Testis (tissue), 3 donors: ENCODE results near the gene CEP70. TPM values are rescaled to one million over a fixed set of nuclear protein-coding genes. Genes with fewer than 3 reads are reported as not detected.

Source experiments
- DNase-seq: peaks from one replicate; pipeline ENCODE4 v3.0.0-alpha.2; 2019
- H3K27ac ChIP-seq, 2 donors: fragments of 200-600 bp; sonication (generic); one replicate each; pipeline ENCODE4 v1.5.1; 2019
- H3K27me3 ChIP-seq: fragments of 200-600 bp; sonication (generic); one replicate; pipeline ENCODE4 v1.5.1; 2019
- H3K36me3 ChIP-seq: fragments of 200-600 bp; sonication (generic); one replicate; pipeline ENCODE4 v1.5.1; 2017; ENCODE audit warnings: low read depth; ENCODE audit errors: missing control alignments
- H3K4me1 ChIP-seq: fragments of 200-600 bp; sonication (generic); one replicate; pipeline ENCODE4 v1.5.1; 2019
- H3K4me3 ChIP-seq, 2 donors: fragments of 200-600 bp; sonication (generic); one replicate each; pipeline ENCODE4 v1.5.1; 2017 to 2019
- H3K9me3 ChIP-seq: fragments of 200-600 bp; sonication (generic); one replicate; pipeline ENCODE4 v1.5.1; 2017
- POLR2A ChIP-seq: fragments of 450-650 bp; IDR thresholded peaks from one replicate; pipeline ENCODE4 v1.6.1; 2017; ENCODE audit warnings: antibody characterized with exemption, mild to moderate bottlenecking, moderate library complexity
- WGBS, 2 donors: methylation state at CpG; one replicate each; pipeline ENCODE4 v1.1.5; 2018; 5-methylcytosine and 5-hydroxymethylcytosine counted together
- intact Hi-C: fragments of 100-400 bp; cut with DNase I; formaldehyde crosslinking; loops from one replicate; pipeline ENCODE4 v1.15.1; 2023; ENCODE audit warnings: low total_unique reads
- polyA plus RNA-seq: library from polyadenylated mRNA; stranded (reverse); fragments of 350-450 nt; fragmentation: Illumina TruSeq; extraction: RNeasy Lipid Tissue Mini Kit (QIAGEN cat#74804); gene quantifications from one replicate; pipeline ENCODE4 v1.2.3, GENCODE V29; 2014; ENCODE audit warnings: low read depth, low replicate concordance; ENCODE audit not compliant: insufficient read depth
- total RNA-seq, 2 donors: library from RNA; depleted of rRNA; stranded (reverse); fragments of >200 nt; gene quantifications; one replicate each; pipeline ENCODE4 v1.2.3, GENCODE V29; 2016
- TF ChIP-seq, protein P1 (sequence below), 3 experiments: fragments of 450-650 bp in 2 of 3; fragments of 200-600 bp in 1 of 3; sonication (generic) in 1 of 3; IDR thresholded peaks; one replicate each; pipeline ENCODE4 v1.5.1; 2016 to 2019; ENCODE audit warnings: antibody characterized with exemption in 3 of 3, mild to moderate bottlenecking in 2 of 3, moderate library complexity in 1 of 3

CEP70 gene
- total and polyA plus RNA-seq, 3 donors from 2014 or later: 37.4 to 66.6 (median 61.4) TPM

DNA sequence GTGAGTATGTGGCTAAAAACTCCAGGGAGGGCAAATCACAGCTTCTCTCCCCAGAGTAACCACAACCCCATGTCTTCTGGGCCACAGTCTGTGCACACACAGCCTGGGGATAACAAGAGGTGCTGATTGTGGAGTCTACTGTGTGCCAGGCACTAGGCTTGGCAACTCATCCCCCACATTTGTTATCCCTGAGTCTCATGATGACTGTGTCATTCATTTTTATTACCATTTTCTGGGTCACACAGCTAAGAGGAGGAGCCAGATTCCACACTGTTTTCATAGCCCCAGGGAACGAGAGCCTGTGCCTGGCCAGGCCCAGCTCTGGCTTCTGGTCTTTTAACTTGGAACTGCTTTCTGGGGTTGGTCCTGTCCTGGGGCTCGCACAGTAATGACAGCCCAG, 125.2 kb downstream of the CEP70 start:
- Histone ChIP-seq H3K4me3 (no peak overlapping the region), H3K4me1 (no peaks in the 10 kb centered on the region), H3K27me3 (no peaks in the 10 kb centered on the region), H3K36me3 (no peaks in the 10 kb centered on the region), H3K27ac (no peak overlapping the region), H3K9me3 (no peaks in the 10 kb centered on the region)
- TF ChIP-seq, protein P1, sequence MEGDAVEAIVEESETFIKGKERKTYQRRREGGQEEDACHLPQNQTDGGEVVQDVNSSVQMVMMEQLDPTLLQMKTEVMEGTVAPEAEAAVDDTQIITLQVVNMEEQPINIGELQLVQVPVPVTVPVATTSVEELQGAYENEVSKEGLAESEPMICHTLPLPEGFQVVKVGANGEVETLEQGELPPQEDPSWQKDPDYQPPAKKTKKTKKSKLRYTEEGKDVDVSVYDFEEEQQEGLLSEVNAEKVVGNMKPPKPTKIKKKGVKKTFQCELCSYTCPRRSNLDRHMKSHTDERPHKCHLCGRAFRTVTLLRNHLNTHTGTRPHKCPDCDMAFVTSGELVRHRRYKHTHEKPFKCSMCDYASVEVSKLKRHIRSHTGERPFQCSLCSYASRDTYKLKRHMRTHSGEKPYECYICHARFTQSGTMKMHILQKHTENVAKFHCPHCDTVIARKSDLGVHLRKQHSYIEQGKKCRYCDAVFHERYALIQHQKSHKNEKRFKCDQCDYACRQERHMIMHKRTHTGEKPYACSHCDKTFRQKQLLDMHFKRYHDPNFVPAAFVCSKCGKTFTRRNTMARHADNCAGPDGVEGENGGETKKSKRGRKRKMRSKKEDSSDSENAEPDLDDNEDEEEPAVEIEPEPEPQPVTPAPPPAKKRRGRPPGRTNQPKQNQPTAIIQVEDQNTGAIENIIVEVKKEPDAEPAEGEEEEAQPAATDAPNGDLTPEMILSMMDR (IDR thresholded peaks at IDR 0.05): no peak
- TF ChIP-seq POLR2A: no peak
- 67 to 80% methylated on average over 2 of the region's 2 CpGs for WGBS, 2 donors
- intact Hi-C loops: no loop called here
- no peak for DNase-seq

DNA sequence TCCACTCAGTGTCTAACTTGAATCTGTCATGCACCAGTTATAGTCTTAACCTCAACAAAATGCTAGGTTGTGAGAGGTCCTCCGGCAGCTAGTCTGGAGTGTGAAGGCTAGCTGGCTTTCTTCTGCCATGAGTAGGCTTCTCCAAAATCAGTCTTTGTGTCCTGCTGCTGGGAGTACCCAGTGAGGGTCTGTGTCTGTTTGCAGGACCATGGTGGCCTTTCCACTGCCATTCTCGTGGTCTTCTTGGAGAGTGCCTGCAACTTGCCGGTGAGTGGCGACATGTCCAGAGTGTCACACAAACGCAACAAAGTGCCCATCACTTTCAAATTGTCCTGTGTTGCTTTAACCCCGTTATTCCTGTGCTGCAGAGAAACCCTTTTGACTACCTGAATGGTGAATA, 125.6 kb downstream of the CEP70 start:
- no peak for TF ChIP-seq POLR2A
- no peaks in the 10 kb centered on the region for H3K9me3 ChIP-seq
- no peaks in the 10 kb centered on the region for H3K4me1 ChIP-seq
- DNase-seq: no peak
- intact Hi-C loops: no loop called here
- H3K27me3 ChIP-seq: no peaks in the 10 kb centered on the region
- WGBS, 2 donors: 82 to 88% methylated on average over 5 to 6 of the region's 6 CpGs
- H3K36me3 ChIP-seq: no peaks in the 10 kb centered on the region
- no peak overlapping the region for H3K4me3 ChIP-seq
- no peak overlapping the region for H3K27ac ChIP-seq

DNA sequence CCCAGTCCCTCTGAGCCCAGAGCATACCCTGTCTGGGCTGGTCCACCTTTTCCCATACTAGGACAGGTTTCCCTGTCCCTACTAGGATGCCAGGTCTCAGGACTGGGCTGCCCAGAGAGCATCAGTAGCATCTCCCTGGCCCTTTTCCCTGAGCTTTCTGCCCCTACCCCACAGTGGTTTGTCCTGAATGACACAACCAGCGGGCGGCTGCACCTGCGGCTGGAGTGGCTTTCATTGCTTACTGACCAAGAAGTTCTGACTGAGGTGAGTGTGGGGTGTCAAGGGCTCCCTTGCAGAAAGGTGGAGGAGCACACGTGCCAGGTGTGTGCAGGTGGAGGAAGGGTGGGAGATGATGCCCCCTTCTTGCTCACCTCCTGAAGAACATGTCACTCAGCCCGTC, 126.1 kb downstream of the CEP70 start:
- Histone ChIP-seq H3K4me1 (no peaks in the 10 kb centered on the region), H3K27me3 (no peaks in the 10 kb centered on the region), H3K27ac (no peak overlapping the region), H3K4me3 (no peak overlapping the region), H3K9me3 (no peaks in the 10 kb centered on the region), H3K36me3 (no peaks in the 10 kb centered on the region)
- WGBS, 2 donors: 87 to 93% methylated on average over 5 of the region's 5 CpGs
- TF ChIP-seq, protein P1 (IDR thresholded peaks at IDR 0.05): no peak
- no peak for TF ChIP-seq POLR2A
- intact Hi-C loops: no loop called here
- DNase-seq: no peak

DNA sequence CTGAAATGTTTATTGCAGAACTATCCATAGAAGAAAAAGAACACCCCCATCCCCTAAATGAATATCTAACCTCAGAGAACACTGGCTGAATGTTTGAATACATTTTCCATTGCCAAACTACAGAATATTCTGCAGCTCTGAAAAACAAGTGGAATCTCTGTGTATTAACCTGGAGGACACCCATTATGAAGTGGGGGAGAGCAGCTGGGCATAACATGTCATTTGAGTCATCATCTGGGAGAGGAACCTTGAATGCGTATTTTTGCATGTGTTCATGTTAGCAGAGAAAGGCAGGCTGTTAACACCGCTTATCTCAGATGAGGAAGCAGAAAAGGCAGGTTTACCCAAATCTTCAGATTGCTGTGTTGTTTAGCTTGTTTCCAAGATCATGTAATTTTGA, 128.1 kb downstream of the CEP70 start:
- Histone ChIP-seq H3K27me3 (no peaks in the 10 kb centered on the region), H3K4me1 (no peaks in the 10 kb centered on the region), H3K9me3 (no peaks in the 10 kb centered on the region), H3K27ac (no peak overlapping the region), H3K36me3 (no peaks in the 10 kb centered on the region), H3K4me3 (no peak overlapping the region)
- no peak for TF ChIP-seq POLR2A
- TF ChIP-seq, protein P1 (IDR thresholded peaks at IDR 0.05): no peak
- no peak for DNase-seq
- intact Hi-C loops: no loop called here
- WGBS, 2 donors: 53 to 75% methylated on average over 2 of the region's 2 CpGs

DNA sequence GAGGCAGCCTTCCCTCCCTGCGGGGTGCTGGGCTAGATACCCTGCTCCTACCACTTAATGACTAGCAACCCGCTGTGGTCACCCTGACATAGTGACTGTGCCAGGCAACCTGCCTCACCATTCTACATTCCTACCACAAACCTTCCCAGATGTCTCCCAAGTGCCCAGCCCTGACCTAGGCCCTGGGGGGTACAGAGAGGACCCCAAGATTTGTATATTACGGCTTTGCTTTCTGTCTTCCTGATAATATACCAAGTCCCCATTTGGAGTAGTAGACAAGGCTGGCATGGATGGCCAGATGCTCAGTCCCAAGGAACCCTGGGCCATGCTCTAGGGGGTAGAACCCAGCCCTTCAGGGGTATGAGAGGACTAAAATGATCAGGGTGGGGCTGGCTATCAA, 128.6 kb downstream of the CEP70 start:
- intact Hi-C loops: no loop called here
- no peak for TF ChIP-seq POLR2A
- TF ChIP-seq, protein P1 (IDR thresholded peaks at IDR 0.05): no peak
- Histone ChIP-seq H3K4me1 (no peaks in the 10 kb centered on the region), H3K27me3 (no peaks in the 10 kb centered on the region), H3K36me3 (no peaks in the 10 kb centered on the region), H3K9me3 (no peaks in the 10 kb centered on the region), H3K4me3 (no peak overlapping the region), H3K27ac (no peak overlapping the region)
- DNase-seq: no peak
- WGBS, 2 donors: 79 to 94% methylated on average over 2 to 3 of the region's 3 CpGs
